Measurements from ENCODE around the gene CAPRIN2.

Gene CAPRIN2

DNA sequence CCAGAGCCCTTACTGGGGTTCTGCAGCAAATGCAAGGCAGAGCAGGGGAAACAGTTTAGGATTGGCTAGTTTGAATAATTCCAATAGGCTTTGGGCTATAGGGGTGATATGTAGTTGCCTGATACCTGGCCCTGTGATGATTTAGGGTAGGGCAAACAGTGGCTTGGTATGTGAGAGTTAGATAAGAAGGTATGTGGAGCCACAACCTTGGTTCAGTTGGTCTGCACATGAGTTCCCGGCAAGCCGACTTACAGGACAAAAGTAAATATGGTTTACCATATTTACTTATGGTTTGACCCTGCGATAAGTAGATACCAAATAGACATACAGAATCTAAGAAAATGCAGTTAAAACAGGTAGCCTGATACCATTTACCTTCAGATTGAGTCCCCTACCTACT lies 8.3 kb upstream of the CAPRIN2 start:
- DNase-seq, result no peak

- no peak for DNase-seq
Observed at GRCh38 chr12:30761730-30762129, 7.0 kb upstream of the CAPRIN2 start.

DNA sequence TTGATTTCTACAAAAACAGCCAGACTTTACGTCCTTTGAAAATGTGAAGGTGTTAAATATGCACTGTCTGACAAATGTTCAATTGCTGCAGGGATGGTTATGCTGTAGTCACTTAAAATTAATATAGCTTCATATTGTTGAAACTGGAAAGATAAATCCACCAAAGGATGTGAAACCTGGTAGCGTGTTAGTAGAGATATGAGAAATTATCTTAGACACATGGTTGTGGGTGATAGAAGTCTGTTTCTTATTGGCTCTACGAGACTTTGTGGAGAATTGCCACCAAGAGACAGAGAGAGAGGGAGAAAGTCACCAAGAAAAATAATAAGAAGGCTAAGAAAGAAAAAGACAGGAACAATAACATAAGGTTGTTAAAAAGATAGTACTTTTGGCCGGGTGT lies 2.6 kb upstream of the CAPRIN2 start:
- no peak for DNase-seq

DNA sequence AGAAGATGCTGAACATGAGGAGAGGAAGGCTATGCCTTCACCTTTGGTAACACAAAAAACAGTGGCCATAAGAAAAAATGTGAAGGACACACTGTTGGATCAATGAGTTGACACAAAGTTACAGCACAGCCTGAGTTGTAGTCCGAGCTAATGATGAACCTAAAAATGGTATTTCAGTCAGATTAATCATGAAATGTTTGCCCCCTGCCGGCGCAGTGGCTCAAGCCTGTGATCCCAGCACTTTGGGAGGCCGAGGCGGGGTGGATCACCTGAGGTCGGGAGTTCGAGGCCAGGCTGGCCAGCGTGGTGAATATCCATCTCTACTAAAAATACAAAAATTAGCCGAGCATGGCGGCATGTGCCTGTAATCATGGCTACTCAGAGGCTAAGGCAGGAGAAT lies 1.3 kb upstream of the CAPRIN2 start:
- DNase-seq, result no peak

GRCh38 chr12:30755395-30755762 lies 628 bp upstream of the CAPRIN2 start:
- DNase-seq, result no peak

DNA sequence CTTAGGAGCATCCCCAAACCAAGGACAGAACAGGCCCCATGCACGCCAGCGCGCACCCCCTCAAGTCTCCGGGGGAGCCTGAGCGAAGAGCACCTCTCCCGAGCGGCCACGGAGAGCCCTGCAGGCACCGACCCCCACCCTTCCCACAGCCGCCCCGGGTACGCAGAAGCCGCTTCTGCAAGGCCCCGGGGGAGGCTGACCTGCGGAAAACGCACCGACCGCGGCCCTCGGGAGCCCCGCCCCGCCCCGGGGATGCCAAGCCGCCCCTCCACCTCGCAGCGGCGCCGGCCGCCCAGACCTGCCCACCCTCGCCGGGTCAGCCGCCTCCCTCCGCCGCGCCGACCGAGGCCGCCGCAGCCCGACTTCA lies 385 bp downstream of the CAPRIN2 start:
- no peak for DNase-seq

- no peak for DNase-seq
Observed at GRCh38 chr12:30753751-30754382, 884 bp downstream of the CAPRIN2 start.

DNA sequence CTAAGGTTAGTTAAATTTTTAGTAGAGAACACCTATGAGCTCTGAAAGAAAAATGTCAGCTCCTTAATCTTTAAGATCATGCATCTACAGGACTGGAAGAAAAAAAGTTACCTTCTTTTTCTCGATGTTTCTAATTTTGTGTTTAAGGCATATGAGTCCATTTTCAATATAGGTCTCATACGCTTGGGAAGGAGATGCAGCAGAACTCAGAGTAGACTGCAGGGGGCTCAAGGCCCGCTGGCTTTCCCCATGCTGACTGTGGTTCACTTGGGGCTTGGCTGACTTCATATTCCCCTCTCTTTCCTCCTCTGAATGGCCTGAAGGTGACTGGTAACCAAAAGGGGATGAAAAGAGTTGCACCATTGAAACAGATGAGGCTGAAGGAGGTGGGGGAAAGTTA lies 1.5 kb downstream of the CAPRIN2 start:
- no peak for DNase-seq

DNA sequence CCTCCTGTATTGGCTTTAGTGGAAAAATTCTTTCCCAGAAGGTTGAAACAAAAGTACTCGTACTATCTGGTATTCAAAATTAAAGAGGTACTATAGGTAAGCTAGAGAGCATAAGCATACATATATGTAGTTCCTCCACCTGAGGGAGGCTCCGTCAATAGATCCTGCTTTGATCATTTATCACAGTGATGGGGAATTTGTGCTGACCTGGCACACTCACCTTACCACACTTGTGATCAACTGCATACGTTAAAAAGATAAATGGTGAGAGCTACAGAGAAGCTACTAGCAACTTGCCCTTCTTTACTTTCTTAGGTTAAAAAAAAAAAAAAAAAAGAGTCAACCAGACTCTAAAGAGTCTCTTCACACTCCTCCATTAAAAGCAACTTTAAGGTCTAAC lies 2.5 kb downstream of the CAPRIN2 start:
- DNase-seq, result no peak

DNA sequence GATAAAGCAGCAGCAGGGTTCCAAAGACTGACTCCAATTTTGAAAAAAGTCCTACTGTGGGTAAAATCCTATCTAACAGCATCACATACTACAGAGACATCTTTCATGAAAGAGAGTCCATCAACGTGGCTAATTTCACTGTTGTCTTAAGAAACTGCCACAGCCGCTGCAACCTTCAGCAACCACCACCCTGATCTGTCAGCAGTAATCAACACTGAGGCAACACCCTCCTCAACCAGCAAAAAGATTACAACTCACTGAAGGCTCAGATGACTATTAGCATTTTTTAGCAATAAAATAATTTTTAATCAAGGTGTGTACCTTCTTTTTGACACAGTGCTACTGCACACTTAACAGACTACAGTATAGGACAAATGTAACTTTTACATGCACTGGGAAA lies 6.6 kb downstream of the CAPRIN2 start:
- no peak for DNase-seq

- no peak for DNase-seq
Observed at GRCh38 chr12:30746190-30746589, 8.6 kb downstream of the CAPRIN2 start.

GRCh38 chr12:30744321-30744720 lies 10.4 kb downstream of the CAPRIN2 start:
- no peak for DNase-seq

DNA sequence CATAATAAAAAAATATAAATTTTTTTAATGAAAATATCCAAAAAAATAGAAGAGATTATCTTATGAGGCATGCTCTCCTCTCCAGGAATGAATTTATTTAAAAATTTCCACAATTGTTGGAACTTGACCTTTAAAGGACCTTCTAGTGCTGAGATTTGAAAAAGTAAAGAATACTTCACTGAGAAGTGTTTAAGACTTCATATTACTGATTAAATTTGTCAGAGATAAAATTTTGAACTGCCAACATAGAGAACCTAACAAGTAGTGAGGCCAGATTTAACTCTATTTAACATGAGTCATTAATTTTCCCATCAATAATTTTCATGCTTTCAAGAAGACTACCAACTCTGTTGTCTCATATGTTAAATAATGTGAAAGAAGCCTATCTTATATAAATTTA lies 14.5 kb downstream of the CAPRIN2 start:
- no peak for DNase-seq

- no peak for DNase-seq
Observed at GRCh38 chr12:30739020-30739419, 15.7 kb downstream of the CAPRIN2 start.

- DNase-seq, result no peak
Observed at GRCh38 chr12:30732954-30733637, 21.7 kb downstream of the CAPRIN2 start.

DNA sequence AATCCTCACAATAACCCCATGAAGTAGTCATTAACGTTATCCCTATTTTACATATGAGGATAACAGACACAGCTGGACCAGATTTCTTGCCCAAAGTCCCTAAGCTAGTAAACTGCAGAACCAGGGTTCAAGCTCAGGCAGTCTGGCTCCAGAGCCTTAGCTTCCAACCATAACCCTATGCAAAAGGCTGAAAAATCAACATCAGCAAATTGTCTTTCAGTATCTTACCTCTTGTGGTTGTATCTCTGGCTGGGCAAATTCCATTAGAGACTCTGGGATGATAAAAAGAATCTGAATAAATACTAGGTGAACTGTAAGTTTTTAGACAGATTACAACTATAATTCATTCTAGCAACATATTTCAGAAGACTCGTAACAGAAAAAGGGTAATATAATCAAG lies 24.7 kb downstream of the CAPRIN2 start:
- DNase-seq, result no peak

DNA sequence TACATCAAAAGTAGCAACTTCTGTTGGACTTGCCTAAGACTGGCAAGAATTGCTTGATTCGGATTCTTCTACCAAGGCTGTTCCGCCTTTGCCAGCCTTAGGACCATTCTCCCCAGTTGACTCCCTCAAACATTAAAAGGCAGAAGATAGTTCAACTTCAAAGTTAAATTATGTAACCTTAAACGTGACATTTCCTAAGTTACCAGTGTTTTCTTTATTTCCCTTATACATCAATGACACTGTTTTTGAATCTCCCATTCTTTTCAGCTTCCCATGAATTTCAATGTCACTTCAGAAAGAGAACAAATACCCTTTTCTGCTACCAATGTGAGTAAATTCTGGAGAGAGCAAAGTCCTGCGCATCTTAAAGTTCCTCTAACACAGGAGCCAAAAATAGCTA lies 25.2 kb downstream of the CAPRIN2 start:
- DNase-seq, result no peak

GRCh38 chr12:30726647-30727046 lies 28.1 kb downstream of the CAPRIN2 start:
- no peak for DNase-seq

DNA sequence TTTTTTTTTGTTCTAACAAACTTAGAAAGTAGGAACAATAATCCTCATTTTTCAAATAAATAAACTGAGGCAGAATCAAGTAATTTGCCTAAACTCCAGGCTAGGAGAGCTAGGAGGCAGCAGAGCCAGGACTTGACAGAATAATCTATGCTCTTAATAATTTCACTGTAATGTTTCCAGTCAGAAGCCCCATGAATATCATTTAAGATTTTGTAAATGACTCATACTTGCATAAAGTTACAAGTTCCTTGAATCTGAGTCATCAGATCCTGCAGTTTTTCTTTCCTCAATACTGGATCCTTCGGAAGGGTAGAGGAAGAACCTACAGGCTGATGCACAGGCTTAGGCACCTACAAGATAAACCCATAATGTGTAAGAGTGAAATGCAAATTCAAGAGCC lies 29.0 kb downstream of the CAPRIN2 start:
- DNase-seq, result no peak

DNA sequence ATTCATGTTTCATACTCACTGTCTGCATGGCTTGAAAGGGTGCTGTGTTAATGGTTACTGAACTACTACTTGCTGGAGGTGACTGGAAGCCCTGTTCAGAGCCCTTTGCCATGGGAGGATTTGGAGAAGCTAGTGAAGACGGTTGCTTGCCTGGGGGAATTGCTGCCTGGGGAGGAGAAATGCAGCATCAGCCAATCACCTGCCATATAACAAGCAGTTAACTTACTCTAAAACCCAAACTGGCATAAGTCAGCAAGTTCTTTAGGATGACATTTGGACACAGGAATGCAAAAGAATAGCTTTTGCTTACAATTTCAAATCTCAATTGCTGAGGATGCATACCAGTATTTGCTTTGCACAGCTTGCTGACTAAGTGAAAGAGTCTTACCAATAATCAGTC lies 35.7 kb downstream of the CAPRIN2 start:
- no peak for DNase-seq

GRCh38 chr12:30707613-30708342 lies 47.0 kb downstream of the CAPRIN2 start:
- no peak for DNase-seq

- no peak for DNase-seq
Observed at GRCh38 chr12:30706476-30706875, 48.3 kb downstream of the CAPRIN2 start.

GRCh38 chr12:30701056-30701455 lies 53.7 kb downstream of the CAPRIN2 start:
- no peak for DNase-seq

- no peak for DNase-seq
Observed at GRCh38 chr12:30700216-30700900, 54.4 kb downstream of the CAPRIN2 start.
